Bronchial epithelial cell (primary cell): ENCODE measurements around the gene MAPRE2. TPM values are rescaled to one million over a fixed set of nuclear protein-coding genes. Genes with fewer than 3 reads are reported as not detected.
A peak's percentile ranks its signal among the peaks of the same experiment; 100 is the strongest.

Experiments used
- DNase-seq: peaks from one replicate; pipeline ENCODE4 v3.0.0-alpha.2; 2010; ENCODE audit warnings: low read depth
- FAIRE-seq: peaks from 2 replicates; lab custom pipeline; 2011; peaks lifted over from hg19 to GRCh38; lab: Jason Lieb, UNC
- H3K27me3 ChIP-seq: 2 replicates; pipeline ENCODE4 v1.5.1; 2011; ENCODE audit warnings: low read length; ENCODE audit not compliant: control insufficient read depth, insufficient read depth
- H3K36me3 ChIP-seq: 2 replicates; pipeline ENCODE4 v1.5.1; 2011; ENCODE audit warnings: low read length; ENCODE audit not compliant: control insufficient read depth, insufficient read depth
- H3K4me3 ChIP-seq: 2 replicates; pipeline ENCODE4 v1.5.1; 2011; ENCODE audit warnings: mild to moderate bottlenecking, low read depth, low read length, control low read depth
- CTCF ChIP-seq: IDR thresholded peaks from 2 replicates; pipeline ENCODE4 v1.5.1; 2011; ENCODE audit warnings: mild to moderate bottlenecking, moderate library complexity, low read length, control low read depth, inconsistent platforms; ENCODE audit not compliant: insufficient read depth, severe bottlenecking
- total RNA-seq: library from RNA; depleted of rRNA; stranded (reverse); fragments of >200 nt; gene quantifications from 2 replicates; pipeline ENCODE4 v1.2.1, GENCODE V29; 2014

The MAPRE2 gene
- total RNA-seq, 1 donor from 2014 or later, result 0.79 TPM

- FAIRE-seq (no peak), DNase-seq (no peak)
- TF ChIP-seq CTCF, result no peak
- Histone ChIP-seq H3K27me3 (no peaks in the 10 kb centered on the region), H3K36me3 (no peaks in the 10 kb centered on the region), H3K4me3 (no peak overlapping the region)
Observed at GRCh38 chr18:35176925-35177324, 135.7 kb downstream of the MAPRE2 start.

- no peaks in the 10 kb centered on the region for H3K36me3 ChIP-seq
- no peaks in the 10 kb centered on the region for H3K27me3 ChIP-seq
- no peak overlapping the region for H3K4me3 ChIP-seq
- FAIRE-seq, result no peak
- peak; percentile 61 for DNase-seq
- no peak for TF ChIP-seq CTCF
Observed at GRCh38 chr18:35178260-35178659, 137.0 kb downstream of the MAPRE2 start.

GRCh38 chr18:35179906-35180305 lies 138.7 kb downstream of the MAPRE2 start:
- FAIRE-seq (no peak), DNase-seq (no peak)
- Histone ChIP-seq H3K36me3 (no peaks in the 10 kb centered on the region), H3K27me3 (no peaks in the 10 kb centered on the region), H3K4me3 (no peak overlapping the region)
- no peak for TF ChIP-seq CTCF

GRCh38 chr18:35180455-35180854 lies 139.2 kb downstream of the MAPRE2 start:
- Histone ChIP-seq H3K36me3 (no peaks in the 10 kb centered on the region), H3K4me3 (no peak overlapping the region), H3K27me3 (no peaks in the 10 kb centered on the region)
- no peak for FAIRE-seq
- DNase-seq, result no peak
- no peak for TF ChIP-seq CTCF

GRCh38 chr18:35182151-35182550 lies 140.9 kb downstream of the MAPRE2 start:
- no peak for TF ChIP-seq CTCF
- FAIRE-seq, result peak; percentile 62
- no peak for DNase-seq
- no peaks in the 10 kb centered on the region for H3K27me3 ChIP-seq
- no peak overlapping the region for H3K4me3 ChIP-seq
- no peaks in the 10 kb centered on the region for H3K36me3 ChIP-seq

GRCh38 chr18:35183886-35184285 lies 142.7 kb downstream of the MAPRE2 start:
- TF ChIP-seq CTCF, result no peak
- no peak overlapping the region for H3K4me3 ChIP-seq
- FAIRE-seq (no peak), DNase-seq (no peak)
- H3K36me3 ChIP-seq, result no peaks in the 10 kb centered on the region
- no peaks in the 10 kb centered on the region for H3K27me3 ChIP-seq
